Endodermal cell (in vitro differentiated cells): ENCODE results near the gene ASAP2. TPM values are rescaled to one million over a fixed set of nuclear protein-coding genes. Genes with fewer than 3 reads are reported as not detected.

Experiments
- DNase-seq: peaks from one replicate; pipeline ENCODE4 v3.0.0-alpha.2; 2017
- H3K27ac ChIP-seq: 2 replicates; pipeline ENCODE4 v1.5.1; 2013; ENCODE audit warnings: mild to moderate bottlenecking, low read depth, low read length, moderate library complexity
- H3K27me3 ChIP-seq: 2 replicates; pipeline ENCODE4 v1.6.1; 2013; ENCODE audit warnings: mild to moderate bottlenecking, low read length, moderate library complexity; ENCODE audit not compliant: insufficient read depth, control insufficient read depth, poor library complexity, severe bottlenecking
- H3K36me3 ChIP-seq: 2 replicates; pipeline ENCODE4 v1.7.0; 2013; ENCODE audit warnings: mild to moderate bottlenecking, low read length, moderate library complexity; ENCODE audit not compliant: control insufficient read depth, insufficient read depth
- H3K4me1 ChIP-seq: one replicate; pipeline ENCODE4 v1.7.0; 2013; ENCODE audit warnings: low read length; ENCODE audit not compliant: control insufficient read depth, insufficient read depth
- H3K4me3 ChIP-seq: 2 replicates; pipeline ENCODE4 v1.5.1; 2013; ENCODE audit warnings: mild to moderate bottlenecking, low read length, moderate library complexity
- H3K9ac ChIP-seq: 2 replicates; pipeline ENCODE4 v1.6.1; 2013; ENCODE audit warnings: mild to moderate bottlenecking, low read length, moderate library complexity; ENCODE audit not compliant: poor library complexity, severe bottlenecking; ENCODE audit errors: extremely low read depth
- H3K9me3 ChIP-seq: 2 replicates; pipeline ENCODE4 v1.6.1; 2013; ENCODE audit warnings: mild to moderate bottlenecking, low read length, moderate library complexity; ENCODE audit not compliant: control insufficient read depth
- H3K27ac Mint-ChIP-seq: 2 replicates; pipeline ENCODE4 v1.8.0; 2020; ENCODE audit warnings: mixed read lengths
- H3K27me3 Mint-ChIP-seq: 2 replicates; pipeline ENCODE4 v1.8.0; 2021; ENCODE audit warnings: mild to moderate bottlenecking, mixed read lengths; ENCODE audit not compliant: insufficient read depth
- H3K36me3 Mint-ChIP-seq: 2 replicates; pipeline ENCODE4 v1.8.0; 2020; ENCODE audit warnings: low read depth, mixed read lengths
- H3K4me1 Mint-ChIP-seq: 2 replicates; pipeline ENCODE4 v1.8.0; 2020; ENCODE audit warnings: mixed read lengths
- H3K4me3 Mint-ChIP-seq: 2 replicates; pipeline ENCODE4 v1.8.0; 2020; ENCODE audit warnings: mild to moderate bottlenecking, moderate library complexity, mixed read lengths
- H3K9me3 Mint-ChIP-seq: 2 replicates; pipeline ENCODE4 v1.8.0; 2020; ENCODE audit warnings: mild to moderate bottlenecking, mixed read lengths
- WGBS, 2 experiments: methylation state at CpG; one replicate each; pipeline versions ENCODE4 v1.1.5 to v1.1.7; 2013; ENCODE audit warnings: missing lambda C conversion rate in 2 of 2, mixed read lengths in 1 of 2; ENCODE audit not compliant: insufficient coverage in 1 of 2, insufficient read length in 1 of 2; 5-methylcytosine and 5-hydroxymethylcytosine counted together
- total RNA-seq, 2 donors: library from RNA; stranded (reverse); fragmentation: NEBNext Ultra II Directional in 1 of 2; extraction: Animal tissue kit (Norgen Biotek cat#: 25700) in 1 of 2; gene quantifications; 2 replicates in 1 of 2; 3 replicates in 1 of 2; pipeline ENCODE4 v1.2.1, GENCODE V29; 2021
- TF ChIP-seq, protein P1 (sequence below): fragments of 200-600 bp; sonication (generic); conservative IDR thresholded peaks from 2 replicates; pipeline ENCODE4 v1.5.0; 2021; ENCODE audit warnings: antibody characterized with exemption, mild to moderate bottlenecking

ASAP2 gene
- total RNA-seq, 2 donors from 2014 or later: 11.8 to 20.4 TPM

DNA sequence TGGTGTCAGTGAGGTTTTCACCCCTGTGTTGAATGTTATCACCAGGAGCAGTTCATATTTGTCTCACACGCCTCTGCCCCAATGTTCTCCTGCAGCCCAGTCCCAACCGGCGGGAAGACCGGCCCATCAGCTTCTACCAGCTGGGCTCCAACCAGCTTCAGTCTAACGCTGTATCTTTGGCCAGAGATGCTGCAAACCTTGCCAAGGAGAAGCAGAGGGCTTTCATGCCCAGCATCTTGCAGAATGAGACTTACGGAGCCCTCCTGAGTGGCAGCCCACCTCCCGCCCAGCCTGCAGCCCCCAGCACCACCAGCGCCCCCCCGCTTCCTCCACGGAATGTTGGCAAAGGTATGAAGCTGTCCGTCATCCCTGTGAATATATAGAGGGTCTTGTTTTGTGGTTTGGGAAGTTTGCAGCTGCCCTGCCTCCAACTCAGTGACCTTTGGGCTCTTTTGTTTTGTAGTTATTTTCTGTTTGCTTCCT is 181.6 kb downstream of the ASAP2 start:
- H3K27me3 Mint-ChIP-seq: no peaks in the 10 kb centered on the region
- H3K4me1 ChIP-seq: peaks cover 4% of the 10 kb centered on the region
- H3K4me3 ChIP-seq: no peak overlapping the region
- no peaks in the 10 kb centered on the region for H3K27me3 ChIP-seq
- no peaks in the 10 kb centered on the region for H3K9me3 ChIP-seq
- no peak overlapping the region for H3K27ac Mint-ChIP-seq
- TF ChIP-seq, protein P1, sequence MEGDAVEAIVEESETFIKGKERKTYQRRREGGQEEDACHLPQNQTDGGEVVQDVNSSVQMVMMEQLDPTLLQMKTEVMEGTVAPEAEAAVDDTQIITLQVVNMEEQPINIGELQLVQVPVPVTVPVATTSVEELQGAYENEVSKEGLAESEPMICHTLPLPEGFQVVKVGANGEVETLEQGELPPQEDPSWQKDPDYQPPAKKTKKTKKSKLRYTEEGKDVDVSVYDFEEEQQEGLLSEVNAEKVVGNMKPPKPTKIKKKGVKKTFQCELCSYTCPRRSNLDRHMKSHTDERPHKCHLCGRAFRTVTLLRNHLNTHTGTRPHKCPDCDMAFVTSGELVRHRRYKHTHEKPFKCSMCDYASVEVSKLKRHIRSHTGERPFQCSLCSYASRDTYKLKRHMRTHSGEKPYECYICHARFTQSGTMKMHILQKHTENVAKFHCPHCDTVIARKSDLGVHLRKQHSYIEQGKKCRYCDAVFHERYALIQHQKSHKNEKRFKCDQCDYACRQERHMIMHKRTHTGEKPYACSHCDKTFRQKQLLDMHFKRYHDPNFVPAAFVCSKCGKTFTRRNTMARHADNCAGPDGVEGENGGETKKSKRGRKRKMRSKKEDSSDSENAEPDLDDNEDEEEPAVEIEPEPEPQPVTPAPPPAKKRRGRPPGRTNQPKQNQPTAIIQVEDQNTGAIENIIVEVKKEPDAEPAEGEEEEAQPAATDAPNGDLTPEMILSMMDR: no peak
- 92 to 100% methylated on average over 5 to 11 of the region's 11 CpGs for WGBS, 2 experiments
- H3K36me3 ChIP-seq: peaks cover 12% of the 10 kb centered on the region
- H3K9ac ChIP-seq: no peak overlapping the region
- DNase-seq: no peak
- H3K36me3 Mint-ChIP-seq: peaks cover 3% of the 10 kb centered on the region
- H3K4me1 Mint-ChIP-seq: peaks cover 12% of the 10 kb centered on the region
- H3K9me3 Mint-ChIP-seq: no peaks in the 10 kb centered on the region
- no peak overlapping the region for H3K27ac ChIP-seq
- no peak overlapping the region for H3K4me3 Mint-ChIP-seq

DNA sequence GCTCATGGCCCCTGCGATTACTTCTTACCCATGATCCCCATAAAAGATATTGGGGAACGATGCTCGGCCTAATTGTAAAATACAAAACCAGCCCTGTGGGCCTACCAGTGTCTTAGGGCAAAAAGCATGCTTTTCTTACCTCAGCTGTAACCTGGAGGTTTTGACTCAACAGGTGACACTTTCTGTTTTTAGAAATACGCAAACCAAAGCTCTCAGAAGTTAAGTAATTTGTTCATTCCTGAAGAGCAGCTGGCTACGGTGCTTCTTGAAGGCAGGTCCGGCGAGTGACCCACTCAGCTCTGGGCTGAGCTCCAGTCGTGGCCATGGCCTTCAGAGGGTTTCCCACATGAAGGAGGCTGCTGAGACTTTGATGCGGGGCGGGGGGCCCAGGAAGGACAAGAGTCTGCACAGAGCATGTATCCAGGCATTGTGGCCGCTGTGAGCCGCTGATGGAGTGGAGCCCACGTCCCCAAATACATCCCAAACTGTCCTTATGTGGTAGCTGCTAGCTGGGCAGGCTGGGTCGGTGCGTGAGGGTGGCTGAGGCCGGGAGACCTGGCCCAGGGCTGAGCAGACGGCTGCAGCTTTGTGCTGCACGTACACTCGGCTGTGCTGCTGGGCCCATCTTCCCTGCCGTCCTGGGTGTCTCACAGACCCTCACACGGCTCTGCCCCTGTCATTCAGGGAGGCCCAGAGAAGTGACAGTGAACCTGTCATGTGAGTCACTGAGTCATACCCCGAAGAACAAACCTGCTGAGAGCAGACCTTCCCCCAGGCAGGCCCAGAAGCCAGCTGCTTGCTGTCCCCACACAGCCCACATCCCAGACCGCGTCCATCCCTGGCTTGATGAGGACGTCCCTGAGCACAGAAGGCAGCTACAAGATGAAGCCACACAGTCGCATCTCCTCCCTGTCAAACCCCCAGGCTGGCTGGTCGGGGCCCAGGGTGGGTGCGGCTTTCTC is 182.6 kb downstream of the ASAP2 start:
- 91 to 97% methylated on average over 20 to 28 of the region's 28 CpGs for WGBS, 2 experiments
- no peaks in the 10 kb centered on the region for H3K9me3 Mint-ChIP-seq
- H3K4me1 ChIP-seq: peaks cover 5% of the 10 kb centered on the region
- H3K36me3 Mint-ChIP-seq: peaks cover 3% of the 10 kb centered on the region
- H3K27me3 Mint-ChIP-seq: no peaks in the 10 kb centered on the region
- H3K4me1 Mint-ChIP-seq: peaks cover 17% of the 10 kb centered on the region
- no peak overlapping the region for H3K4me3 Mint-ChIP-seq
- DNase-seq: peak; percentile 55
- no peak overlapping the region for H3K9ac ChIP-seq
- no peaks in the 10 kb centered on the region for H3K27me3 ChIP-seq
- TF ChIP-seq, protein P1: no peak
- no peak overlapping the region for H3K27ac ChIP-seq
- no peak overlapping the region for H3K4me3 ChIP-seq
- H3K27ac Mint-ChIP-seq: no peak overlapping the region
- no peaks in the 10 kb centered on the region for H3K9me3 ChIP-seq
- peaks cover 9% of the 10 kb centered on the region for H3K36me3 ChIP-seq

DNA sequence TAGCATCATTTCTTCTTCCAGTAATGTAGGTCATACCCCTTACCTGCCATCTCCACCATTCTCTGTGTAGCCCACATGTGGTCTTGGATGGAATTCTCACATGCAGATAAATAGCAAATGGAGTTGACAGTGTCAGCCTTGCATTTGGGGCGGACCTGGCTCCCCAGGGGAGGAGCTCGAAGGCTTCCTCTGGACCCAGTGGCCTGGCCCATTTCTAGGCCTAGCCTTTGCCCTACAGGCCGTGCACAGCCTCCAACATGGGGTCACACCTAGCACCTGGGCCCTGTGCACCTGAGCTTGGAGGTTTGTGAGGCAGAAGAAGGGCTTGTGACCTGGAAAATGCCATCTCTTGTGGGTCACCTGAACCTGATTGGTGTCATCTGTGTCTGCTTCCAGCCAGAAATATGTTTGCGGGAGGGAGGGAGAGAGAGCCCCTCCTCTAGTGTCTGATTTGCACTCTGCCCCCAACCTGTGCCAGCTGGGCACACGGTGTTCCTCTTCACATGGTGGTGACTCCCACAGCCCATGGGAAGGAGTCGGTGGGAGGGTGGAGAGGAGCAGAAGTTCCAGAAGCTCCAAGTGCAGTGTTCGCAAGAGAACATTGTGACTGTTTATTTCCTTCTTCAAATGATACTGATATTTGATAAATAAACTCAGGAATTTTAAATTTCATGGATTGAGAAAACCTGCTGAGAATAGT is 183.7 kb downstream of the ASAP2 start:
- DNase-seq: peak; percentile 58
- Mint-ChIP-seq H3K27me3 (no peaks in the 10 kb centered on the region), H3K27ac (no peak overlapping the region), H3K36me3 (peaks cover 3% of the 10 kb centered on the region), H3K4me1 (peaks cover 17% of the 10 kb centered on the region), H3K9me3 (no peaks in the 10 kb centered on the region), H3K4me3 (no peak overlapping the region)
- TF ChIP-seq, protein P1: no peak
- no peak overlapping the region for H3K27ac ChIP-seq
- WGBS, 2 experiments: 89 to 97% methylated on average over 6 to 7 of the region's 7 CpGs
- H3K4me1 ChIP-seq: peaks cover 5% of the 10 kb centered on the region
- no peak overlapping the region for H3K4me3 ChIP-seq
- H3K27me3 ChIP-seq: no peaks in the 10 kb centered on the region
- H3K36me3 ChIP-seq: peaks cover 9% of the 10 kb centered on the region
- no peaks in the 10 kb centered on the region for H3K9me3 ChIP-seq
- H3K9ac ChIP-seq: no peak overlapping the region
